ENCODE measurements around the gene ST6GALNAC6.

DNA sequence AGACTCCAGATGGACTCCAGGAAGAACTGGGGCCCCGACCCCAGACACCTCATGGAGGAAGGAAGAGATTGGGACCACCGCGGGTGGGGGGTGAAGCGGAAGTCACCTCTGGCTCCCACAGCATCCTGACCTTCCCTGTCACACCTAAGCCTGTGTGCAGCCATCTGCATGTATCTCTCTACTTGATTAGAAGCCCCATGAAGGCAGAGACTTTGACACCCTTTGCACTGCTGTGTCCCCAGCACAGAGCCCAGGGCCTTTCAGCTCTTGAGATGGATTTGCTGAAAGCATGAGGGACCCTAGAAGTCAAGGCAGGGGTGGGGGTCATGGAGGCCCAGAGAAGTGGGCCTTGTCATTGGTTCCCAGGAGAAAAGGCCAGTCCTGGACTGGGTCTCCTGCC lies 42.1 kb downstream of the ST6GALNAC6 start:
- no peak for TF ChIP-seq SP1 (IDR thresholded peaks at IDR 0.05; ENCODE audit: low read depth)
- TF ChIP-seq CTCF (IDR thresholded peaks at IDR 0.05 in 2 of 3, conservative IDR thresholded peaks at IDR 0.05 in 1 of 3; ENCODE audit: borderline replicate concordance in 1 of 3, insufficient read depth in 1 of 3, low read depth in 2 of 3, low read length in 2 of 3), result no peak
- no peak for TF ChIP-seq YY1 (IDR thresholded peaks at IDR 0.05; ENCODE audit: extremely low read depth, insufficient replicate concordance, low read depth, low read length)
- TF ChIP-seq FOSL1 (IDR thresholded peaks at IDR 0.05; ENCODE audit: low read depth), result no peak
- TF ChIP-seq, protein P1, sequence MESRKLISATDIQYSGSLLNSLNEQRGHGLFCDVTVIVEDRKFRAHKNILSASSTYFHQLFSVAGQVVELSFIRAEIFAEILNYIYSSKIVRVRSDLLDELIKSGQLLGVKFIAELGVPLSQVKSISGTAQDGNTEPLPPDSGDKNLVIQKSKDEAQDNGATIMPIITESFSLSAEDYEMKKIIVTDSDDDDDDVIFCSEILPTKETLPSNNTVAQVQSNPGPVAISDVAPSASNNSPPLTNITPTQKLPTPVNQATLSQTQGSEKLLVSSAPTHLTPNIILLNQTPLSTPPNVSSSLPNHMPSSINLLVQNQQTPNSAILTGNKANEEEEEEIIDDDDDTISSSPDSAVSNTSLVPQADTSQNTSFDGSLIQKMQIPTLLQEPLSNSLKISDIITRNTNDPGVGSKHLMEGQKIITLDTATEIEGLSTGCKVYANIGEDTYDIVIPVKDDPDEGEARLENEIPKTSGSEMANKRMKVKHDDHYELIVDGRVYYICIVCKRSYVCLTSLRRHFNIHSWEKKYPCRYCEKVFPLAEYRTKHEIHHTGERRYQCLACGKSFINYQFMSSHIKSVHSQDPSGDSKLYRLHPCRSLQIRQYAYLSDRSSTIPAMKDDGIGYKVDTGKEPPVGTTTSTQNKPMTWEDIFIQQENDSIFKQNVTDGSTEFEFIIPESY (IDR thresholded peaks at IDR 0.05; ENCODE audit: extremely low read depth, insufficient replicate concordance, low read length), result no peak
- no peak for TF ChIP-seq EZH2 (IDR thresholded peaks at IDR 0.05)
- TF ChIP-seq, protein P2, sequence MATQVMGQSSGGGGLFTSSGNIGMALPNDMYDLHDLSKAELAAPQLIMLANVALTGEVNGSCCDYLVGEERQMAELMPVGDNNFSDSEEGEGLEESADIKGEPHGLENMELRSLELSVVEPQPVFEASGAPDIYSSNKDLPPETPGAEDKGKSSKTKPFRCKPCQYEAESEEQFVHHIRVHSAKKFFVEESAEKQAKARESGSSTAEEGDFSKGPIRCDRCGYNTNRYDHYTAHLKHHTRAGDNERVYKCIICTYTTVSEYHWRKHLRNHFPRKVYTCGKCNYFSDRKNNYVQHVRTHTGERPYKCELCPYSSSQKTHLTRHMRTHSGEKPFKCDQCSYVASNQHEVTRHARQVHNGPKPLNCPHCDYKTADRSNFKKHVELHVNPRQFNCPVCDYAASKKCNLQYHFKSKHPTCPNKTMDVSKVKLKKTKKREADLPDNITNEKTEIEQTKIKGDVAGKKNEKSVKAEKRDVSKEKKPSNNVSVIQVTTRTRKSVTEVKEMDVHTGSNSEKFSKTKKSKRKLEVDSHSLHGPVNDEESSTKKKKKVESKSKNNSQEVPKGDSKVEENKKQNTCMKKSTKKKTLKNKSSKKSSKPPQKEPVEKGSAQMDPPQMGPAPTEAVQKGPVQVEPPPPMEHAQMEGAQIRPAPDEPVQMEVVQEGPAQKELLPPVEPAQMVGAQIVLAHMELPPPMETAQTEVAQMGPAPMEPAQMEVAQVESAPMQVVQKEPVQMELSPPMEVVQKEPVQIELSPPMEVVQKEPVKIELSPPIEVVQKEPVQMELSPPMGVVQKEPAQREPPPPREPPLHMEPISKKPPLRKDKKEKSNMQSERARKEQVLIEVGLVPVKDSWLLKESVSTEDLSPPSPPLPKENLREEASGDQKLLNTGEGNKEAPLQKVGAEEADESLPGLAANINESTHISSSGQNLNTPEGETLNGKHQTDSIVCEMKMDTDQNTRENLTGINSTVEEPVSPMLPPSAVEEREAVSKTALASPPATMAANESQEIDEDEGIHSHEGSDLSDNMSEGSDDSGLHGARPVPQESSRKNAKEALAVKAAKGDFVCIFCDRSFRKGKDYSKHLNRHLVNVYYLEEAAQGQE (IDR thresholded peaks at IDR 0.05; ENCODE audit: low read depth), result no peak
